ENCODE results near the gene KIF24.

DNA sequence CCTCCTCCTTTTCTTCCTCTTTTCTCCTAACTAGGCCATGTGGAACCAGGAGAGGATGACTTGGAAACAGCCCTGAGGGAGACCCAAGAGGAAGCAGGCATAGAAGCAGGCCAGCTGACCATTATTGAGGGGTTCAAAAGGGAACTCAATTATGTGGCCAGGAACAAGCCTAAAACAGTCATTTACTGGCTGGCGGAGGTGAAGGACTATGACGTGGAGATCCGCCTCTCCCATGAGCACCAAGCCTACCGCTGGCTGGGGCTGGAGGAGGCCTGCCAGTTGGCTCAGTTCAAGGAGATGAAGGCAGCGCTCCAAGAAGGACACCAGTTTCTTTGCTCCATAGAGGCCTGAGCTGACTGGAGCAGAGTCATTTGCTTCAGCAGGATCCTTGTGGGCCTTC lies 14.0 kb upstream of the KIF24 start:
- TF ChIP-seq, protein P1, sequence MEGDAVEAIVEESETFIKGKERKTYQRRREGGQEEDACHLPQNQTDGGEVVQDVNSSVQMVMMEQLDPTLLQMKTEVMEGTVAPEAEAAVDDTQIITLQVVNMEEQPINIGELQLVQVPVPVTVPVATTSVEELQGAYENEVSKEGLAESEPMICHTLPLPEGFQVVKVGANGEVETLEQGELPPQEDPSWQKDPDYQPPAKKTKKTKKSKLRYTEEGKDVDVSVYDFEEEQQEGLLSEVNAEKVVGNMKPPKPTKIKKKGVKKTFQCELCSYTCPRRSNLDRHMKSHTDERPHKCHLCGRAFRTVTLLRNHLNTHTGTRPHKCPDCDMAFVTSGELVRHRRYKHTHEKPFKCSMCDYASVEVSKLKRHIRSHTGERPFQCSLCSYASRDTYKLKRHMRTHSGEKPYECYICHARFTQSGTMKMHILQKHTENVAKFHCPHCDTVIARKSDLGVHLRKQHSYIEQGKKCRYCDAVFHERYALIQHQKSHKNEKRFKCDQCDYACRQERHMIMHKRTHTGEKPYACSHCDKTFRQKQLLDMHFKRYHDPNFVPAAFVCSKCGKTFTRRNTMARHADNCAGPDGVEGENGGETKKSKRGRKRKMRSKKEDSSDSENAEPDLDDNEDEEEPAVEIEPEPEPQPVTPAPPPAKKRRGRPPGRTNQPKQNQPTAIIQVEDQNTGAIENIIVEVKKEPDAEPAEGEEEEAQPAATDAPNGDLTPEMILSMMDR (conservative IDR thresholded peaks at IDR 0.05 in 1 of 2, IDR thresholded peaks at IDR 0.05 in 1 of 2; ENCODE audit: low read depth in 1 of 2, low read length in 2 of 2), result no peak
- TF ChIP-seq EZH2 (IDR thresholded peaks at IDR 0.05; ENCODE audit: low read length, missing control alignments), result no peak
